Activated naive CD4-positive, alpha-beta T cell treated with anti-CD3 and anti-CD28 coated beads, Interleukin-2, amount 50 U/mL, for 72 hours (primary cell): ENCODE results near the gene PARP2. TPM values are rescaled to one million over a fixed set of nuclear protein-coding genes. Genes with fewer than 3 reads are reported as not detected.

Experiments used
- ATAC-seq, 2 donors: fragments of 150-1000 bp; cut with Tn5 transposase; 2 replicates each; pipeline ENCODE4 v1.10.0; 2021; ENCODE audit warnings: mild to moderate bottlenecking in 2 of 2, moderate library complexity in 2 of 2
- DNase-seq, 2 donors: peaks; one replicate each; pipeline ENCODE4 v3.0.0; 2021 to 2022; ENCODE audit warnings: low spot score in 2 of 2
- H3K27ac Mint-ChIP-seq, 2 donors: one replicate each; pipeline ENCODE4 v1.8.0; 2022; ENCODE audit warnings: mild to moderate bottlenecking in 2 of 2, mixed read lengths in 2 of 2
- H3K36me3 Mint-ChIP-seq, 2 donors: one replicate each; pipeline ENCODE4 v1.8.0; 2022; ENCODE audit warnings: mixed read lengths in 2 of 2
- H3K9me3 Mint-ChIP-seq, 2 donors: one replicate each; pipeline ENCODE4 v1.8.0; 2022; ENCODE audit warnings: mixed read lengths in 2 of 2
- total RNA-seq, 2 donors: library from RNA; stranded (reverse); gene quantifications; one replicate each; pipeline ENCODE4 v1.2.3, GENCODE V29; 2022

PARP2 gene, protein sequence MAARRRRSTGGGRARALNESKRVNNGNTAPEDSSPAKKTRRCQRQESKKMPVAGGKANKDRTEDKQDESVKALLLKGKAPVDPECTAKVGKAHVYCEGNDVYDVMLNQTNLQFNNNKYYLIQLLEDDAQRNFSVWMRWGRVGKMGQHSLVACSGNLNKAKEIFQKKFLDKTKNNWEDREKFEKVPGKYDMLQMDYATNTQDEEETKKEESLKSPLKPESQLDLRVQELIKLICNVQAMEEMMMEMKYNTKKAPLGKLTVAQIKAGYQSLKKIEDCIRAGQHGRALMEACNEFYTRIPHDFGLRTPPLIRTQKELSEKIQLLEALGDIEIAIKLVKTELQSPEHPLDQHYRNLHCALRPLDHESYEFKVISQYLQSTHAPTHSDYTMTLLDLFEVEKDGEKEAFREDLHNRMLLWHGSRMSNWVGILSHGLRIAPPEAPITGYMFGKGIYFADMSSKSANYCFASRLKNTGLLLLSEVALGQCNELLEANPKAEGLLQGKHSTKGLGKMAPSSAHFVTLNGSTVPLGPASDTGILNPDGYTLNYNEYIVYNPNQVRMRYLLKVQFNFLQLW
- total RNA-seq, result 100 to 1,000 TPM in 1 of 2 donors, 10 to 100 TPM in 1; 45.9 to 121 TPM

DNA sequence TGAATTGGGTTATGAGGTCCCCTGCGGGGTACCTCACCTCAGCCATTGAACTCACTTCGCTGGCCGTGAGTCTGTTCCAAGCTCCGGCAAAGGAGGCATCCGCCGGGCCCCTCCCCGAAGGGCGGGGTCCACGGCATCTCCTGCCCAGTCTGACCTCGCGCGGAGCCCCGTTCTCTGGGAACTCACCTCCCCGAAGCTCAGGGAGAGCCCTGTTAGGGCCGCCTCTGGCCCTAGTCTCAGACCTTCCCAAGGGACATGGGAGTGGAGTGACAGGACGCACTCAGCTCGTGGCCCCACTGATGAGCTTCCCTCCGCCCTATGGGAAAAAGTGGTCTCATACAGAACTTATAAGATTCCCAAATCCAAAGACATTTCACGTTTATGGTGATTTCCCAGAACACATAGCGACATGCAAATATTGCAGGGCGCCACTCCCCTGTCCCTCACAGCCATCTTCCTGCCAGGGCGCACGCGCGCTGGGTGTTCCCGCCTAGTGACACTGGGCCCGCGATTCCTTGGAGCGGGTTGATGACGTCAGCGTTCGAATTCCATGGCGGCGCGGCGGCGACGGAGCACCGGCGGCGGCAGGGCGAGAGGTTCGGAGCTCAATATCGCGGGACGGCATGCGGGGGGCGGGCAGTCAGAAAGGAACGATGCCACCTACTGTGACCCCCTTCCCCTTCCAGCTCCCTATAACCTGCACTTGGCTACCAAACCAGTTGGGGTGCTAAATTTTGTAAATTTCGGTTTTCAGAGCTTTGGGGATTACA, at the start of gene PARP2:
Gene PARP2, plus strand, starts transcription at position 544 of the 770 bp plus-strand sequence. Its CDS starts 7 bp downstream, at position 551.
- peak; percentile 95 to 97 for DNase-seq
- peak within 1 kb of the TSS; percentile 91 to 95 for H3K27ac Mint-ChIP-seq
- peaks cover 18% of the 10 kb centered on the region in 2 donors for H3K36me3 Mint-ChIP-seq

DNA sequence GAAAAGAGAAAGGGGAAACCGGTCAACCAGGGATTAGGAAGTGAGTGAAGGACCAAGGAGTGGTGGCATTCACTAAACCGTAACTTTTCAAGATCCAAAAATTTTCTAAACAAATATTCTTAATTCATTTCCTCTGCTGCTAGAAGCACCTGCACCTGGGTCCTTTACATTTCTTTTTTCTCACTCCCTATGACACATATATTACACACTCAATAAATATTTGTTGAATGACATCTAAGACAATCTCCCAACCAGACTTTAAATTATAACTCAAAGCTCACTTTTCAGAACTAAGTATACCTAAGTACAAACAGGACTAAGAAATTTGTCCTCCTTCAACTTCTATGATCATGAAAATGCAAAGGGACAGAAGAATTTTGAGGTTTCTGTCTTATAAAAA, 48.8 kb upstream of the PARP2 start:
- Mint-ChIP-seq H3K36me3 (peaks cover 4 to 20% of the 10 kb centered on the region in 2 donors), H3K9me3 (no peaks in the 10 kb centered on the region), H3K27ac (no peak overlapping the region)
- DNase-seq (no peak), ATAC-seq (no peak)

More for the DNA sequence above, at the start of gene PARP2:
- ATAC-seq, result peak; percentile 93 to 95
- H3K9me3 Mint-ChIP-seq, result no peaks in the 10 kb centered on the region

DNA sequence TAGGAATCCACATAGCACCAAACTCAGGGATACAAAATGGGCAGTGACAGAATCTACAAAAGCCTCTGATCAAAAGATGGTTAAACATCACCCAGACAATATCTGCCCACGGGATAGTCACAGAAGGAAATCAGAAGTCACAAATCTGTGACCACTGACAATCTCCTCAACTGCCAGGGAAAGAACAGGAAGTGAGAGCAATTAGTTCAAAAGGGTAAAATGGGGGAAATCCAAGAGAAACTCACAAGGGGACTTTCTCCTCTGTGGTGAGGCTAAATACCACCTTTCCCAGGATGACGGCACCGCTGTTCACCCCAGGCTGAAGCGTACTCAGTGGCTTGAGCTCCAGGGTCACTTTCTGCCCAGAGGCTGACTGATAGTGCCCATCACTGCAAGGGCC, 48.4 kb upstream of the PARP2 start:
- peaks cover 0 to 20% of the 10 kb centered on the region in 2 donors for H3K36me3 Mint-ChIP-seq
- peak in 1 of 2 donors; percentile 95 for ATAC-seq

DNA sequence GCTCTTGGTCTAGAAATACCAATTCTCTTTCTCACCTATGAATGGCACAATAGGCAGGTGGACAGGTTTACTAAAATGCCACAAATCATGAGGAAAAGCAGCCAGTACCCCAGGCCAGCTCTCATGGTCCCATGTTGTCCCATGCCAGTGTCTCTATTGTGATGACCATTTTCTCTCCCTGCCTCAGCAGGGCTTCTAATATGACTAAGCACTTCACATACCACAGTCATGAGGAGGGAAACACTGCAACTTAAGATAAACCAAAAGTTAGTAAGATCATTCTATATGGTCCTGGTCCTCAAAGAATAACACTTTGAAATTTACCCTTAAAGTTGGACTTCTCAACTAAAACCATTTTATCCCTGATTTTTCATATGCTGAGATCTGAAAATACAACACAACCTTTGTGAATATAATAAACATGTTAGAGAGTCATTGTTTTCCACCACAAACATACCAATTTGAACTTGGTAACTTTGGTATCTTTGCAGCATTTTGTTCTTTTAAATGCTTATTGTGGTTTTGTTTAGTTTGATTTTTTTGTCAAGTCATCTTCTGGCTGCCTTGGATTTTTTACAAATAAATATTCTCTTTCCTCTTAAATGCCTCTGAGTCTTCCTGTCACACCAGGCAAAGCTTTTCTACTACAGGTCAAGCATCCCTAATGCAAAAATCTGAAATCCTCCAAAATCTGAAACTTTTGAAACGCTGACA, 41.2 kb upstream of the PARP2 start:
- DNase-seq, result no peak
- H3K27ac Mint-ChIP-seq, result peak overlapping the region in 1 of 2 donors; percentile 5
- H3K9me3 Mint-ChIP-seq, result no peaks in the 10 kb centered on the region
- ATAC-seq, result no peak
- H3K36me3 Mint-ChIP-seq, result peaks cover 0 to 4% of the 10 kb centered on the region in 2 donors

More for the DNA sequence above, 48.4 kb upstream of the PARP2 start:
- Mint-ChIP-seq H3K9me3 (no peaks in the 10 kb centered on the region), H3K27ac (peak overlapping the region in 1 of 2 donors; percentile 66)
- DNase-seq, result no peak

DNA sequence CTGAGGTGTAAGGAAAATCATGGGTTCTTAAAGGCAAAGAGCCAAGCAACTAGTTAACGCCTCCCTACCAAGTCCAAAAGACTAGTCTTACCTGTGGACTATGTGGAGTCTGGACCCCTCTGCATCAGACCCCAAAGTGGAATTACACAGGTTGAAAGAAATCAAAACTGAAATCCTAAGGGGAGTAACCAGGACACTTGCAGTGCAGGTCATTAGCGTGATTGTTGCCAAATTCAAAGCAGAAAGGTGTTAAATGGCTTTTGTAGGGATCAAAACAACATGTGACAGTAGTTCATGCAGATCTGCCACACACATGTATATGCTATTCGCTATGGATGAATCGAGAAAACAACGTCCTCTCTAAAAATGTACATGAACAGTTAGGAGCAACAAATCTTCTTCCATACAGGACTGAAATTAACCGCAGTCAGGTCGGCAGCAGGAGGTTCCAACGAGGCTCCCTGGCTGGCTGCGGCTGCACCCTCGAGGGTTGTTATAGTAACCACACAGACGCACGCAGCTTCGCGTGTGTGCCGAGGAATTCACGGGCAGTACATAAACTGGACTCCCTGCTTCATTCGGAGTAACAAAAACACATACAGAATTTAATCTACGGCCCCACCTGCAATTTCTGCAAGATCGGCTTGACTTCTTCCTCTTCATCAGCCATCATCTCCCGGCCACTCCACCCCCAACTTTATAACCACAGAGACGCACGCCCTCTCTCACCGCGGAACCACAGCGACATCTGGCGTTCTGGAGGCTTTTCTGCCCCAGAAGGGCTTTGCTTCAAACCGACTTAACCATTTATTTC, 38.0 kb upstream of the PARP2 start, which contains the start of gene TTC5:
Gene TTC5, minus strand, starts transcription at position 687 of the 814 bp plus-strand sequence. Its CDS starts 14 bp downstream, at position 673.
- Mint-ChIP-seq H3K27ac (peak within 1 kb of the TSS; percentile 85 to 91), H3K9me3 (no peaks in the 10 kb centered on the region)

DNA sequence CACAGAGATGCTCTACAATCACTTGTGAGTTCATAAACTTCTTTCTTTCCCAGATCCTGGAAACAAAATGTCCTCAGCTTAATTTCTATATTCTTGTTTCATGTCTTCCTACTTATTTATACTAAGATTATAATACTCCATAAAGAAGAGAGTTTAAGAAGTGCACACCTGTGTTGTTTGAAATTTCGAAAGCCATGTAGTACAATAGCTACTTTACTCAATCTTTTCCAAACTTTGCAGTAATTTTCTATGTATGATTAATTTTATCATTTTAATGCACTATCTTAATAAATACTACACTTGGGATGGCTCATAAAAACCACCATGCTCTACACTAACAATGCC, 37.4 kb upstream of the PARP2 start:
- Mint-ChIP-seq H3K36me3 (no peaks in the 10 kb centered on the region), H3K27ac (peak overlapping the region; percentile 85 to 91), H3K9me3 (no peaks in the 10 kb centered on the region)
- DNase-seq, result no peak
- peak in 1 of 2 donors; percentile 28 for ATAC-seq

More for the DNA sequence above, 38.0 kb upstream of the PARP2 start, which contains the start of gene TTC5:
- ATAC-seq, result peak; percentile 96
- peak; percentile 86 to 92 for DNase-seq
- peaks cover 0 to 2% of the 10 kb centered on the region in 2 donors for H3K36me3 Mint-ChIP-seq

DNA sequence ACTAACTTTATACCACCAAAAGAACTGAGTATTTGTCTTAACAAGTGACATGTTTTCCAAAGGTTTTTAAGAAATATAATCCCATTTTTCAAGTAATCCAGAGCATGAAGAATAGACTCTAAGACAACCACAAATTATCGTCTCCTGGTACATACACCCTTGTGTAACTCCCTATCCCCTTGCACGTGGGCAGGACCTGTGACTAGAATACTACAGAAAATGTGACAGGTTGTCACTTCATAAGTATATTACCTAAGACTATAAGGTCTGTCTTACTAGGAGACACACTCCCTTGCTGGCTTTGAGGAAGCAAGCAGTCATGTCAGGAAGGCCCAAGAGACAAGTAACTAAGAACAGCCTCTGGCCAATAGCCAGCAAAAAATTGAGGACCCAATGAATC, 29.4 kb upstream of the PARP2 start:
- Mint-ChIP-seq H3K36me3 (peaks cover 14 to 21% of the 10 kb centered on the region in 2 donors), H3K27ac (no peak overlapping the region), H3K9me3 (no peaks in the 10 kb centered on the region)
- ATAC-seq (no peak), DNase-seq (no peak)

DNA sequence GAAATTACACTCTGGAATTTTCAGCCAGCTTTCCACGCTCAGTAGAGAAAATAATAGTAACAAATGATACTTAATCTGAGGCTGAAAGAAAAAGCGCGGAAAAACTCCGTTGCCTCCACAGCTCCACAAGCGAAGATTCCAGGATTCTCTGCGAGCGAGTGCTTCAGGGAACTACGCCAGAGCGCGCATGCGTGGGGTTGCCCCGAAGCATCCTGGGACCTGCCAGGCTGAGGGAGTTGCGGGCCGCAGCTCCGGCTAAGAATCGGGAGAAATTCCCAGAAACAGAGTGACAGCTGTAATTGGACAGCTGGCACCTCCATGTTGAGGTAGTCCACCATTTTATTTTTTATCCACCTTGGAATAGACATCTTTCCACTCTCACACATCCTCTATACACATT, 25.7 kb upstream of the PARP2 start:
- Mint-ChIP-seq H3K36me3 (peaks cover 14 to 30% of the 10 kb centered on the region in 2 donors), H3K27ac (no peak overlapping the region), H3K9me3 (no peaks in the 10 kb centered on the region)
- DNase-seq (no peak), ATAC-seq (no peak)

DNA sequence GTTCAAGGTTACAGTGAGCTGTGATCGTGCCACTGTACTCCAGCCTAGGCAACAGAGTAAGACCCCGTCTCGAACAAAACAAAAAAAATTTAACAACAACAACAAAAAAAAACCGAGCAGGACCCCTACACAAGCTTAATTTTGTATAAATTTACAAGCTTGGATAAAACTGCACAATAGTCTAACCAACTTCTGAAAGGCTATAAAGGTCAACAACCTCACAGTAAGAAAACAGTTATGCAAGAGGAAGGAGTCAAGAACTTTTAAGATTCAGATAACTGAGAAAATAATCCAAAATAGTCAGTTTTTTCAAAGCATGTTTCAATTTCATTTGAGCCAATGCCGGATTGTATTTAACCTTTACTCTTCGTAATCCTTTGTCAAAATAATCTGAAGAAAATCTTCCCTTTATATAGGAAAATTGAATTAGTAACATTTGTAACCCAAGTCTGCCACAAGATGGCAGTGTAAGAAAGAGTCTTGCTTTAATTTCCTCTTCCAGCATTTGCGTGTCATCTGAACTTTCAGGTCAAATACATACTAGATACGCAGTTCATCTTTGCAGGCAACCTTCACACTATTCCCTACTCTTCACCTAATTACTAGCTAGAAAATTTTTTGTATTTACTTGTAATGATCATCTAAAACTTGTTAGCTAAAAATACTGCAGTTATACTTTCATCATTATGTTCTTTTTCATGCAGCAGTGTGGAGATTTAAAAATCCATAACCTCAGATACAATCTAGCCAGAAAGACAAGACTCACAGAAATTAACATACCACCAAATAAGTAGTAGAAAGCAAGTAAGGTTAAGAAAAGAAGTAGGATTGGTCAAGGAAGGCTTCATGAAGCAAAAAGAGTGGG, 16.2 kb upstream of the PARP2 start:
- H3K36me3 Mint-ChIP-seq, result peaks cover 0 to 41% of the 10 kb centered on the region in 2 donors
- peak overlapping the region; percentile 9 to 55 for H3K27ac Mint-ChIP-seq
- no peaks in the 10 kb centered on the region for H3K9me3 Mint-ChIP-seq
- DNase-seq (peak in 1 of 2 donors; percentile 38), ATAC-seq (peak in 1 of 2 donors; percentile 44)

DNA sequence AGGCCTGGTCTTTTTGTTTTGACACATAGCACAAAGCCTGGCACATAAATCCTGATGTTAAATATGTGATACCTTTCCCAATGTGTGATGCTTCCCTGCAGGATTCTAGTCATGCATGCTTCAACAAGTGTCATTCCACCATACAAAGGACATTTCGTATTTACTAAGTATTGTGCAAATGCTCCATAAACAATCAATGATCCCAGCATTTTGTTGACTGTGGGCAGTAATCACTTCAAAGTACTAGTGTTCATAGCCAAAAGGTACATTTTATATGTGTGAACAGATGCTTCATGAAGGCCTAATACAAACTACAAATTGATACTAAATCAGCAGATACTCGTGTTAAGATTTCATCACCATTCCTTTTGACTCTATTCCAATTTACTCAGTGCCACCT, 14.7 kb upstream of the PARP2 start:
- Mint-ChIP-seq H3K27ac (no peak overlapping the region), H3K36me3 (peaks cover 9 to 43% of the 10 kb centered on the region in 2 donors), H3K9me3 (no peaks in the 10 kb centered on the region)
- no peak for ATAC-seq
- no peak for DNase-seq

DNA sequence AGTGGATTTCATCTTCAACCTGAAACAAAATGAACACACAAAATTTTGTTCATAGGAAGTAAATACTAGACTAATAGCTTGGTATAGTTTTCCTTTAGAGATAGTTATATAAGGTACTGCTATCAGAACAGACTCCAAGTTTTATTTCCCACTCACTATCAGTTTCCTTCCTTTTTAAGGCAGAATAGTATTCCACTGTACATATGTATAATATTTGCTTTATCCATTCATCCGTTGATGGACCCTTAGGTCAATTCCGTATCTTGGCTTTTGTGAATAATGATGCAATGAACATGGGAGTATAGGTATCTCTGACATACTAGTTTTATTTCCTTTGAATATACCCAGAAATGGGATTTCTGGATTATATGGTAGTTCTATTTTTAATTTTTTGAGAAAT, 14.1 kb upstream of the PARP2 start:
- ATAC-seq (no peak), DNase-seq (no peak)
- no peak overlapping the region for H3K27ac Mint-ChIP-seq
- H3K9me3 Mint-ChIP-seq, result no peaks in the 10 kb centered on the region
- H3K36me3 Mint-ChIP-seq, result peaks cover 9 to 40% of the 10 kb centered on the region in 2 donors

DNA sequence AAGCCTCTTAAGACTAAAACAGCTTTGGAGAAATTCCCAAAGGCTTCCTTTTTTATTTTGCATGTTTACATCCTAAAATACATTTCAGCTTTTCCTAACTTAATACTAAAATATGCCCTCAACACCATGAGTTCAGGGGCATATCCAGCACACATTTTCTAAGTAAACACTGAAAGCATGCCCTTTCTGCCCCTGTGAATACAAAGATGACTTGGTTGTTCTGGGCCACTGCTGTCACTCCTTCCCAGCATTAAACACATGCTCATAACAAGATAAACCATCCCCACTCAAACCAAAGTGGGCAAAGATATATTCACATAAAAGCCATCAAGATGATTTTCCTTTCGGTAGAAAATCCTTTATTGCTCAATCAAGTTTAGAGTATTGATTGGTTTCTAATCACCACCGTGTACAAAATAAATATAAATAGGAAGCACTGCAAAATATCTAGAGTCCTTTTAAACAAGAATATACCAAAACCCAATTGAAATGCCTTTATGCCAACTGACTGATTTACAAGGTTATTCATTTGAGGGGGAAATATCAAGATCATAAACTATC, 12.3 kb upstream of the PARP2 start:
- Mint-ChIP-seq H3K27ac (peak overlapping the region in 1 of 2 donors; percentile 61), H3K9me3 (no peaks in the 10 kb centered on the region), H3K36me3 (peaks cover 9 to 37% of the 10 kb centered on the region in 2 donors)
- no peak for ATAC-seq
- no peak for DNase-seq

DNA sequence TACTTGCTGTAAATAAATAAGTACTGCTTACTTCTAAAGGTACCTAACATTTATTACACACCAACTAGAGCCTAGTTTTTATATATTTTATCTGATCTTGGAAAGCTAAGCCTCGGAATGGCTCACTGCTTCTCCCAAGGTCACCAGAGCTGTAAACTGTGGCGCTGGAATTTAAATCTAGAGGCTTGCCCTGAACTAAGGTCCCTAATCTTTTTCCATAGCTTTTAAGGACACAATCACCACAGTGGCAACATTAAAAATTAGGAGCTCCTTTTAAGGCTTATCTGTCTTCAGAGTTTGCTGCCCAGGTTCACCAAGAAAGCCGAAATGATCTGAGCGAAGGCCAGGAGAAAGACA, 11.0 kb upstream of the PARP2 start:
- Mint-ChIP-seq H3K9me3 (no peaks in the 10 kb centered on the region), H3K27ac (peak overlapping the region; percentile 94 to 95), H3K36me3 (peaks cover 9 to 30% of the 10 kb centered on the region in 2 donors)
- DNase-seq (no peak), ATAC-seq (no peak)

DNA sequence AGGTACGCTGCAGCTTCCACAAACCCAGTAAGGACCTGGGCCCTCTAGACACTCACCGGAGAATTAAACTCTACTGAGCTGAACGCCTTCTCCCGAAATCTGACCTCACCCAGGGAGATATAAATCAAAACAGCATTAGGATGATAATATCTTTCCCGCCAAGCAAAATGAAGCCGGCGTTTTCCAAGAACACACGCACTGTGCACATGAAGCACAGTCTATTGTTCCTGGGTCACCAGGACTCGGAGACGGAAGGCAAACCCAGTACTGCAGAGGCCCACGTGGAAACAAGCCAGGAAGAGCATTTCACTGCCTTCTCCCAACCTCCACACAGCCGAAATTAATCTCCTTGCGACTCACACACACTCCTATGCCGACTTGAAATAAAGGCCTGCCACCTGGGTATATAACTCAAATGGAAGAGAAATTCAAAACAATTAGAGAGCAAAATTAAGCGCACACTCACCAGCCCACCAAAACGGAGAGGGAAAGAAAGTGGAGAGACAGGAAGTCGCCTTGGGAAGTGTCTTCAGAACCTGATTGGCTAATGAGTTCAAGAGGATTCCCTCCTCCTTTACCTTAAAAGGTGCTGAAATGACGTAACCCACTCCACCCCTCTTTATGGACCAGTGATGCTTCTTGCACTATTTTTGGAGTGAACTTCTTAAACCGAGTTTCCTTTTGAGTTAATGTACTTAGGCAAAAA, 10.5 kb upstream of the PARP2 start, which contains the start of gene CCNB1IP1:
Gene CCNB1IP1, minus strand, starts transcription at position 492 of the 706 bp plus-strand sequence. CDS start 16,756 bp downstream, outside the sequence.
- H3K36me3 Mint-ChIP-seq, result peaks cover 9 to 30% of the 10 kb centered on the region in 2 donors
- H3K9me3 Mint-ChIP-seq, result no peaks in the 10 kb centered on the region
- peak; percentile 44 to 64 for DNase-seq
- H3K27ac Mint-ChIP-seq, result peak within 1 kb of the TSS; percentile 94 to 95
- peak; percentile 100 for ATAC-seq
